K562 (cell line): ENCODE measurements around the gene MVB12B.

ENCODE experiments used
- EP300 ChIP-seq: IDR thresholded peaks from 2 replicates; pipeline ENCODE4 v1.6.1; 2012; ENCODE audit warnings: low read length, improper control_type of control experiment
- SMAD4 ChIP-seq: fragments of 250-450 bp; sonication (Bioruptor Pico); conservative IDR thresholded peaks from 2 replicates; pipeline ENCODE4 v1.8.0; 2021; ENCODE audit warnings: inconsistent platforms, mild to moderate bottlenecking, moderate library complexity
- ZNF232 ChIP-seq: sonication (generic); formaldehyde crosslinking; IDR thresholded peaks from 2 replicates; pipeline ENCODE4 v1.8.0; 2022; ENCODE audit warnings: mild to moderate bottlenecking, missing genetic modification reagents
- ZNF639 ChIP-seq, 2 experiments: fragments of 200-800 bp in 1 of 2; sonication (Bioruptor generic) in 1 of 2; sonication (generic) in 1 of 2; formaldehyde crosslinking in 1 of 2; IDR thresholded peaks in 1 of 2; conservative IDR thresholded peaks in 1 of 2; 2 replicates each; pipeline versions ENCODE4 v1.5.0 to v1.6.1; 2016 to 2020; ENCODE audit warnings: missing compliant biosample characterization in 1 of 2, missing genetic modification characterization in 1 of 2, missing genetic modification reagents in 1 of 2

- no peak for TF ChIP-seq SMAD4 (CRISPR knock-in tag)
- TF ChIP-seq EP300, result no peak
- no peak for TF ChIP-seq ZNF232 (CRISPR knock-in tag)
- no peak for TF ChIP-seq ZNF639 (CRISPR knock-in tag; conservative IDR thresholded peaks at IDR 0.05 in 1 of 2, IDR thresholded peaks at IDR 0.05 in 1 of 2)
Measured at GRCh38 chr9:126309427-126310189, 17.0 kb upstream of the MVB12B start.
